Mesendoderm (in vitro differentiated cells): ENCODE results near the gene TIMP1.
A peak's percentile ranks its signal among the peaks of the same experiment; 100 is the strongest.

ENCODE experiments used
- DNase-seq: peaks from one replicate; pipeline ENCODE4 v3.0.0; 2013
- H2AK5ac ChIP-seq: 2 replicates; pipeline ENCODE4 v1.6.1; 2013; ENCODE audit warnings: low read length, inconsistent platforms
- H2BK120ac ChIP-seq: 2 replicates; pipeline ENCODE4 v1.6.1; 2013; ENCODE audit warnings: low read depth, mild to moderate bottlenecking, low read length, moderate library complexity, mixed read lengths
- H2BK15ac ChIP-seq: replicated peaks from 2 replicates; pipeline ENCODE4 v1.6.1; 2013; ENCODE audit warnings: low read depth, mild to moderate bottlenecking, moderate library complexity
- H2BK5ac ChIP-seq: 2 replicates; pipeline ENCODE4 v1.6.1; 2013; ENCODE audit warnings: low read length, inconsistent platforms
- H3K18ac ChIP-seq: 2 replicates; pipeline ENCODE4 v1.6.1; 2013; ENCODE audit warnings: mild to moderate bottlenecking, low read length, mixed read lengths
- H3K23ac ChIP-seq: one replicate; pipeline ENCODE4 v1.6.1; 2013; ENCODE audit warnings: low read length
- H3K27ac ChIP-seq: 2 replicates; pipeline ENCODE4 v1.5.1; 2013; ENCODE audit warnings: low read depth, mild to moderate bottlenecking, inconsistent platforms, low read length, moderate library complexity
- H3K27me3 ChIP-seq: 2 replicates; pipeline ENCODE4 v1.6.1; 2013; ENCODE audit warnings: low read length, control low read depth, mild to moderate bottlenecking, inconsistent platforms; ENCODE audit not compliant: insufficient read depth, poor library complexity
- H3K36me3 ChIP-seq: 2 replicates; pipeline ENCODE4 v1.6.1; 2013; ENCODE audit warnings: low read length, inconsistent platforms; ENCODE audit not compliant: control insufficient read depth, insufficient read depth
- H3K4ac ChIP-seq: one replicate; pipeline ENCODE4 v1.6.1; 2013; ENCODE audit warnings: low read depth, mild to moderate bottlenecking, low read length, moderate library complexity
- H3K4me1 ChIP-seq: 2 replicates; pipeline ENCODE4 v1.6.1; 2013; ENCODE audit warnings: low read depth, low read length, inconsistent platforms; ENCODE audit not compliant: control insufficient read depth
- H3K4me2 ChIP-seq: 2 replicates; pipeline ENCODE4 v1.6.1; 2013; ENCODE audit warnings: low read length
- H3K4me3 ChIP-seq: 2 replicates; pipeline ENCODE4 v1.5.1; 2013; ENCODE audit warnings: mild to moderate bottlenecking, low read length
- H3K56ac ChIP-seq: one replicate; pipeline ENCODE4 v1.6.1; 2013; ENCODE audit warnings: low read length
- H3K79me1 ChIP-seq: 2 replicates; pipeline ENCODE4 v1.6.1; 2013; ENCODE audit warnings: low read length, inconsistent platforms
- H3K79me2 ChIP-seq: 2 replicates; pipeline ENCODE4 v1.6.1; 2013; ENCODE audit warnings: mild to moderate bottlenecking, low read length; ENCODE audit not compliant: control insufficient read depth, insufficient read depth
- H3K9ac ChIP-seq: 2 replicates; pipeline ENCODE4 v1.6.1; 2013; ENCODE audit warnings: low read length, inconsistent platforms
- H4K5ac ChIP-seq: one replicate; pipeline ENCODE4 v1.6.1; 2013; ENCODE audit warnings: low read length
- H4K8ac ChIP-seq: one replicate; pipeline ENCODE4 v1.6.1; 2013; ENCODE audit warnings: low read depth, mild to moderate bottlenecking, control low read depth, low read length, moderate library complexity
- WGBS: extraction: QIAGEN DNeasy Blood & Tissue Kit; methylation state at CpG from one replicate; pipeline ENCODE4 v1.1.7; 2013; ENCODE audit warnings: low lambda C conversion rate, missing lambda C conversion rate; ENCODE audit not compliant: insufficient coverage; ENCODE audit errors: extremely low coverage; 5-methylcytosine and 5-hydroxymethylcytosine counted together

Gene TIMP1

GRCh38 chrX:47574547-47575301 is 7.5 kb upstream of the TIMP1 start:
- no CpG with 5 or more reads among the region's 27 CpGs for WGBS
- H2BK5ac ChIP-seq = no peak overlapping the region
- H3K56ac ChIP-seq = peak overlapping the region; percentile 91
- H3K27me3 ChIP-seq = no peaks in the 10 kb centered on the region
- H3K79me2 ChIP-seq = no peaks in the 10 kb centered on the region
- no peak overlapping the region for H3K4me3 ChIP-seq
- H4K8ac ChIP-seq = no peak overlapping the region
- no peak overlapping the region for H4K5ac ChIP-seq
- H3K9ac ChIP-seq = peak overlapping the region; percentile 78
- H3K4me2 ChIP-seq = peak overlapping the region; percentile 29
- H3K18ac ChIP-seq = peak overlapping the region; percentile 91
- no peaks in the 10 kb centered on the region for H3K79me1 ChIP-seq
- H3K4ac ChIP-seq = peak overlapping the region; percentile 86
- no peak overlapping the region for H2BK15ac ChIP-seq
- H3K23ac ChIP-seq = no peak overlapping the region
- peak overlapping the region; percentile 98 for H3K27ac ChIP-seq
- peak; percentile 64 for DNase-seq
- no peaks in the 10 kb centered on the region for H3K4me1 ChIP-seq
- peak overlapping the region; percentile 56 for H2BK120ac ChIP-seq
- H3K36me3 ChIP-seq = peaks cover 2% of the 10 kb centered on the region
- H2AK5ac ChIP-seq = no peak overlapping the region

GRCh38 chrX:47576021-47576898 is 6.0 kb upstream of the TIMP1 start:
- Histone ChIP-seq H3K27me3 (no peaks in the 10 kb centered on the region), H3K9ac (no peak overlapping the region), H3K4me1 (no peaks in the 10 kb centered on the region), H3K18ac (no peak overlapping the region), H3K79me2 (no peaks in the 10 kb centered on the region), H3K56ac (no peak overlapping the region), H3K23ac (no peak overlapping the region), H3K4me2 (no peak overlapping the region), H3K4me3 (no peak overlapping the region), H3K27ac (no peak overlapping the region), H4K5ac (no peak overlapping the region), H2BK15ac (no peak overlapping the region), H2AK5ac (no peak overlapping the region), H2BK120ac (no peak overlapping the region), H3K79me1 (no peaks in the 10 kb centered on the region), H3K36me3 (no peaks in the 10 kb centered on the region), H4K8ac (no peak overlapping the region), H3K4ac (no peak overlapping the region), H2BK5ac (no peak overlapping the region)
- no peak for DNase-seq
- no CpG with 5 or more reads among the region's 20 CpGs for WGBS

- no peak overlapping the region for H4K5ac ChIP-seq
- no peak overlapping the region for H3K4me3 ChIP-seq
- no peaks in the 10 kb centered on the region for H3K79me2 ChIP-seq
- H4K8ac ChIP-seq = no peak overlapping the region
- WGBS = no CpG with 5 or more reads among the region's 9 CpGs
- no peak overlapping the region for H2BK120ac ChIP-seq
- no peaks in the 10 kb centered on the region for H3K79me1 ChIP-seq
- no peak overlapping the region for H3K23ac ChIP-seq
- H3K4me2 ChIP-seq = no peak overlapping the region
- no peak overlapping the region for H3K27ac ChIP-seq
- H2BK5ac ChIP-seq = no peak overlapping the region
- no peak overlapping the region for H2AK5ac ChIP-seq
- H3K36me3 ChIP-seq = no peaks in the 10 kb centered on the region
- H3K4me1 ChIP-seq = no peaks in the 10 kb centered on the region
- H3K56ac ChIP-seq = no peak overlapping the region
- no peak overlapping the region for H3K9ac ChIP-seq
- no peaks in the 10 kb centered on the region for H3K27me3 ChIP-seq
- H3K4ac ChIP-seq = no peak overlapping the region
- no peak for DNase-seq
- no peak overlapping the region for H3K18ac ChIP-seq
- no peak overlapping the region for H2BK15ac ChIP-seq
These were observed 4.8 kb upstream of the TIMP1 start for GRCh38 chrX:47577424-47577823.

GRCh38 chrX:47577901-47578300 is 4.3 kb upstream of the TIMP1 start:
- no peaks in the 10 kb centered on the region for H3K36me3 ChIP-seq
- H3K56ac ChIP-seq = no peak overlapping the region
- H3K18ac ChIP-seq = no peak overlapping the region
- no peak overlapping the region for H3K9ac ChIP-seq
- no peaks in the 10 kb centered on the region for H3K79me2 ChIP-seq
- H4K5ac ChIP-seq = no peak overlapping the region
- H2BK15ac ChIP-seq = no peak overlapping the region
- H2AK5ac ChIP-seq = no peak overlapping the region
- H3K4me3 ChIP-seq = no peak overlapping the region
- H3K4ac ChIP-seq = no peak overlapping the region
- H3K27me3 ChIP-seq = no peaks in the 10 kb centered on the region
- WGBS = no CpG with 5 or more reads among the region's 3 CpGs
- H2BK5ac ChIP-seq = no peak overlapping the region
- H2BK120ac ChIP-seq = no peak overlapping the region
- no peaks in the 10 kb centered on the region for H3K4me1 ChIP-seq
- H3K27ac ChIP-seq = no peak overlapping the region
- H3K79me1 ChIP-seq = no peaks in the 10 kb centered on the region
- no peak overlapping the region for H3K23ac ChIP-seq
- no peak overlapping the region for H4K8ac ChIP-seq
- DNase-seq = no peak
- H3K4me2 ChIP-seq = no peak overlapping the region

- Histone ChIP-seq H3K36me3 (no peaks in the 10 kb centered on the region), H3K79me2 (no peaks in the 10 kb centered on the region), H3K4me2 (no peak overlapping the region), H3K27me3 (no peaks in the 10 kb centered on the region), H3K9ac (no peak overlapping the region), H2AK5ac (no peak overlapping the region), H3K18ac (no peak overlapping the region), H3K27ac (no peak overlapping the region), H4K5ac (no peak overlapping the region), H2BK5ac (no peak overlapping the region), H3K23ac (no peak overlapping the region), H2BK120ac (no peak overlapping the region), H3K4me3 (no peak overlapping the region), H2BK15ac (no peak overlapping the region), H4K8ac (no peak overlapping the region), H3K79me1 (no peaks in the 10 kb centered on the region), H3K56ac (no peak overlapping the region), H3K4me1 (no peaks in the 10 kb centered on the region), H3K4ac (no peak overlapping the region)
- WGBS = no CpG with 5 or more reads among the region's 16 CpGs
- DNase-seq = no peak
These were observed 3.5 kb upstream of the TIMP1 start for GRCh38 chrX:47578692-47579091.
